Brain microvascular endothelial cell (primary cell): ENCODE data around the gene GRAP2.
"Not testable (repeated sequence)": the region's sequence is repeated elsewhere in the genome, so short reads cannot be mapped to it uniquely, and the experiment has no call there.

Experiments
- DNase-seq: peaks from one replicate; pipeline ENCODE4 v3.0.0-alpha.2; 2020
- H3K27ac ChIP-seq: fragments of 250-450 bp; sonication (Bioruptor Pico); 2 replicates; pipeline ENCODE4 v1.5.1; 2020; ENCODE audit warnings: mild to moderate bottlenecking, moderate library complexity
- H3K27me3 ChIP-seq: fragments of 250-450 bp; sonication (Bioruptor Pico); replicated peaks from 2 replicates; pipeline ENCODE4 v1.5.1; 2020; ENCODE audit warnings: mild to moderate bottlenecking
- H3K36me3 ChIP-seq: fragments of 250-450 bp; sonication (Bioruptor Pico); replicated peaks from 2 replicates; pipeline ENCODE4 v1.5.1; 2020; ENCODE audit warnings: mild to moderate bottlenecking
- H3K4me3 ChIP-seq: 2 replicates; pipeline ENCODE4 v1.5.1; 2011; ENCODE audit warnings: low read depth, mild to moderate bottlenecking, control low read depth, low read length, moderate library complexity
- CTCF ChIP-seq: IDR thresholded peaks from 2 replicates; pipeline ENCODE4 v1.5.1; 2011; ENCODE audit warnings: low read depth, mild to moderate bottlenecking, moderate library complexity, low read length, control low read depth, inconsistent platforms; ENCODE audit errors: missing control alignments
- in situ Hi-C: cut with HindIII; loops from 2 replicates; pipeline ENCODE4 v1.10.0; 2017; ENCODE audit warnings: low sequenced_read_pairs, low pct_ligation_motif_present

GRAP2 gene

GRCh38 chr22:39946503-39947219, 45.8 kb downstream of the GRAP2 start:
- H3K27ac ChIP-seq: no peak overlapping the region
- H3K36me3 ChIP-seq: no peaks in the 10 kb centered on the region
- H3K4me3 ChIP-seq: no peak overlapping the region
- TF ChIP-seq CTCF: no peak
- no peaks in the 10 kb centered on the region for H3K27me3 ChIP-seq
- no peak for DNase-seq
- in situ Hi-C loops: no loop called here

GRCh38 chr22:39947220-39948216, 46.6 kb downstream of the GRAP2 start:
- Histone ChIP-seq H3K27me3 (no peaks in the 10 kb centered on the region), H3K4me3 (no peak overlapping the region), H3K27ac (no peak overlapping the region), H3K36me3 (no peaks in the 10 kb centered on the region)
- in situ Hi-C loops: no loop called here
- no peak for TF ChIP-seq CTCF
- no peak for DNase-seq

GRCh38 chr22:39949964-39950737, 49.3 kb downstream of the GRAP2 start:
- Histone ChIP-seq H3K36me3 (no peaks in the 10 kb centered on the region), H3K27me3 (no peaks in the 10 kb centered on the region), H3K27ac (no peak overlapping the region), H3K4me3 (no peak overlapping the region)
- DNase-seq: no peak
- no peak for TF ChIP-seq CTCF
- in situ Hi-C loops: no loop called here

- H3K4me3 ChIP-seq, H3K36me3 ChIP-seq, DNase-seq, in situ Hi-C loops, H3K27me3 ChIP-seq, H3K27ac ChIP-seq: not testable (repeated sequence)
These were observed 50.9 kb downstream of the GRAP2 start for GRCh38 chr22:39951603-39952293.

GRCh38 chr22:39952347-39952746, 51.5 kb downstream of the GRAP2 start:
- no peaks in the 10 kb centered on the region for H3K27me3 ChIP-seq
- no peak overlapping the region for H3K27ac ChIP-seq
- no peak overlapping the region for H3K4me3 ChIP-seq
- DNase-seq: no peak
- in situ Hi-C loops: no loop called here
- no peaks in the 10 kb centered on the region for H3K36me3 ChIP-seq
- TF ChIP-seq CTCF: no peak
